PFSK-1 (cell line): ENCODE data around the gene SOX8.

Experiments
- POLR2AphosphoS5 ChIP-seq: IDR thresholded peaks from 2 replicates; pipeline ENCODE4 v1.6.1; 2012; ENCODE audit warnings: low read depth, mild to moderate bottlenecking, control low read depth, low read length, moderate library complexity
- TF ChIP-seq, protein P1 (sequence below), 2 experiments: IDR thresholded peaks; 2 replicates each; pipeline versions ENCODE4 v1.6.1 to v1.8.0; 2011 to 2012; ENCODE audit warnings: low read depth in 2 of 2, low read length in 2 of 2, control low read depth in 1 of 2, inconsistent platforms in 1 of 2, mild to moderate bottlenecking in 1 of 2, moderate library complexity in 1 of 2; ENCODE audit not compliant: insufficient read depth in 1 of 2

DNA sequence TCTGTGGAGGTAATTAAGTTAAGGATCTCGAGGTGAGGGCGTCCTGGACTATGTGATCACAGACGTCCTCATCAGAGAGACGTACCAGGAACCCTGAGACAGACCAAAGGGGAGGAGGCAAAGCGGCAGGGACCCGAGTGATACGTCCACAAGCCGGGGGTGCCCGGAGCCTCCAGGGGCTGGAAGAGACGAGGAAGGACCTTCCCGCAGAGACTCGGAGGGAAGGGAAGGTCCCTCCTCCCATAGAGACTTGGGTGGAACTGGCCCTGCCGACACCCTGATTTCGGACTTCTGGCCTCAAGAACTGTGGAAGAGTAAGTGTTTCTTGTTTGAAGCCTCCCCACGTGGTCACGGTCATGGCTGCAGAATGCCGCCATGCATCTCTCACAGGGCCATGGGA lies 41.6 kb upstream of the SOX8 start:
- TF ChIP-seq POLR2AphosphoS5 = no peak
- TF ChIP-seq, protein P1, sequence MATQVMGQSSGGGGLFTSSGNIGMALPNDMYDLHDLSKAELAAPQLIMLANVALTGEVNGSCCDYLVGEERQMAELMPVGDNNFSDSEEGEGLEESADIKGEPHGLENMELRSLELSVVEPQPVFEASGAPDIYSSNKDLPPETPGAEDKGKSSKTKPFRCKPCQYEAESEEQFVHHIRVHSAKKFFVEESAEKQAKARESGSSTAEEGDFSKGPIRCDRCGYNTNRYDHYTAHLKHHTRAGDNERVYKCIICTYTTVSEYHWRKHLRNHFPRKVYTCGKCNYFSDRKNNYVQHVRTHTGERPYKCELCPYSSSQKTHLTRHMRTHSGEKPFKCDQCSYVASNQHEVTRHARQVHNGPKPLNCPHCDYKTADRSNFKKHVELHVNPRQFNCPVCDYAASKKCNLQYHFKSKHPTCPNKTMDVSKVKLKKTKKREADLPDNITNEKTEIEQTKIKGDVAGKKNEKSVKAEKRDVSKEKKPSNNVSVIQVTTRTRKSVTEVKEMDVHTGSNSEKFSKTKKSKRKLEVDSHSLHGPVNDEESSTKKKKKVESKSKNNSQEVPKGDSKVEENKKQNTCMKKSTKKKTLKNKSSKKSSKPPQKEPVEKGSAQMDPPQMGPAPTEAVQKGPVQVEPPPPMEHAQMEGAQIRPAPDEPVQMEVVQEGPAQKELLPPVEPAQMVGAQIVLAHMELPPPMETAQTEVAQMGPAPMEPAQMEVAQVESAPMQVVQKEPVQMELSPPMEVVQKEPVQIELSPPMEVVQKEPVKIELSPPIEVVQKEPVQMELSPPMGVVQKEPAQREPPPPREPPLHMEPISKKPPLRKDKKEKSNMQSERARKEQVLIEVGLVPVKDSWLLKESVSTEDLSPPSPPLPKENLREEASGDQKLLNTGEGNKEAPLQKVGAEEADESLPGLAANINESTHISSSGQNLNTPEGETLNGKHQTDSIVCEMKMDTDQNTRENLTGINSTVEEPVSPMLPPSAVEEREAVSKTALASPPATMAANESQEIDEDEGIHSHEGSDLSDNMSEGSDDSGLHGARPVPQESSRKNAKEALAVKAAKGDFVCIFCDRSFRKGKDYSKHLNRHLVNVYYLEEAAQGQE (IDR thresholded peaks at IDR 0.05; ENCODE audit: insufficient read depth in 1 of 2, low read depth in 2 of 2, low read length in 2 of 2) = no peak
